Esophagus squamous epithelium (tissue), 4 donors: ENCODE measurements around the gene CREB3L2.

Experiments
- POLR2A ChIP-seq, 4 donors: fragments of 450-650 bp; IDR thresholded peaks; one replicate each; pipeline ENCODE4 v1.6.1; 2017; ENCODE audit warnings: antibody characterized with exemption in 4 of 4, mild to moderate bottlenecking in 4 of 4, moderate library complexity in 3 of 4
- TF ChIP-seq, protein P1 (sequence below), 6 experiments: fragments of 450-650 bp in 4 of 6; fragments of 200-600 bp in 2 of 6; sonication (generic) in 2 of 6; IDR thresholded peaks; one replicate each; pipeline ENCODE4 v1.5.1; 2016 to 2019; ENCODE audit warnings: antibody characterized with exemption in 6 of 6, mild to moderate bottlenecking in 4 of 6, moderate library complexity in 4 of 6

DNA sequence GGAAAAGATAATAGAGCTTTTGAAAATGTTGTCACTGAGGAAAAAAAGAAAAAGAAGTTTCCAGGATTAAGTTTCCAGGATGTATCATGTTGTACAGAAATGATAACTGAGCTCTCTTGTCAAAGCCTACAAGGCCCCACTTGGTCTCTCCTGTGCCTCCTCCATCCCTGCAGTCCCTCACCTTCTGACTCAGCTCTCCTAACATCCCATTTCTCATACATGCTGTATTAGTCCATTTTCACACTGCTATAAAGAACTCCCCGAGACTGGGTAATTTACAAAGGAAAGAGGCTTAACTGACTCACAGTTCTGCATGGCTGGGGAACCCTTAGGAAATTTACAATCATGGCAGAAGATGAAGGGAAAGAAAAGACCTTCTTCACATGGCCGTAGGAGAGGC, 151.3 kb downstream of the CREB3L2 start:
- TF ChIP-seq, protein P1, sequence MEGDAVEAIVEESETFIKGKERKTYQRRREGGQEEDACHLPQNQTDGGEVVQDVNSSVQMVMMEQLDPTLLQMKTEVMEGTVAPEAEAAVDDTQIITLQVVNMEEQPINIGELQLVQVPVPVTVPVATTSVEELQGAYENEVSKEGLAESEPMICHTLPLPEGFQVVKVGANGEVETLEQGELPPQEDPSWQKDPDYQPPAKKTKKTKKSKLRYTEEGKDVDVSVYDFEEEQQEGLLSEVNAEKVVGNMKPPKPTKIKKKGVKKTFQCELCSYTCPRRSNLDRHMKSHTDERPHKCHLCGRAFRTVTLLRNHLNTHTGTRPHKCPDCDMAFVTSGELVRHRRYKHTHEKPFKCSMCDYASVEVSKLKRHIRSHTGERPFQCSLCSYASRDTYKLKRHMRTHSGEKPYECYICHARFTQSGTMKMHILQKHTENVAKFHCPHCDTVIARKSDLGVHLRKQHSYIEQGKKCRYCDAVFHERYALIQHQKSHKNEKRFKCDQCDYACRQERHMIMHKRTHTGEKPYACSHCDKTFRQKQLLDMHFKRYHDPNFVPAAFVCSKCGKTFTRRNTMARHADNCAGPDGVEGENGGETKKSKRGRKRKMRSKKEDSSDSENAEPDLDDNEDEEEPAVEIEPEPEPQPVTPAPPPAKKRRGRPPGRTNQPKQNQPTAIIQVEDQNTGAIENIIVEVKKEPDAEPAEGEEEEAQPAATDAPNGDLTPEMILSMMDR (IDR thresholded peaks at IDR 0.05), result no peak
- no peak for TF ChIP-seq POLR2A (IDR thresholded peaks at IDR 0.05)
